ENCODE results near the gene FH. TPM values are rescaled to one million over a fixed set of nuclear protein-coding genes. Genes with fewer than 3 reads are reported as not detected.

The FH gene
- polyA plus RNA-seq, 1 donor from 2014 or later: 47.1 TPM

GRCh38 chr1:241488739-241489138, 30.8 kb downstream of the FH start:
- Mint-ChIP-seq H3K36me3 (peaks cover 2% of the 10 kb centered on the region), H3K27me3 (no peaks in the 10 kb centered on the region), H3K9me3 (no peaks in the 10 kb centered on the region), H3K4me3 (no peak overlapping the region), H3K27ac (no peak overlapping the region), H3K4me1 (peaks cover 9 to 11% (median 10%) of the 10 kb centered on the region in 3 donors)

GRCh38 chr1:241485554-241485992, 34.0 kb downstream of the FH start:
- no peak overlapping the region for H3K27ac Mint-ChIP-seq
- no peaks in the 10 kb centered on the region for H3K36me3 Mint-ChIP-seq
- H3K4me1 Mint-ChIP-seq: peaks cover 1 to 6% (median 5%) of the 10 kb centered on the region in 3 donors
- H3K27me3 Mint-ChIP-seq: no peaks in the 10 kb centered on the region
- H3K9me3 Mint-ChIP-seq: no peaks in the 10 kb centered on the region
- no peak overlapping the region for H3K4me3 Mint-ChIP-seq

GRCh38 chr1:241485145-241485544, 34.4 kb downstream of the FH start:
- Mint-ChIP-seq H3K4me3 (no peak overlapping the region), H3K27ac (no peak overlapping the region), H3K36me3 (no peaks in the 10 kb centered on the region), H3K9me3 (no peaks in the 10 kb centered on the region), H3K27me3 (no peaks in the 10 kb centered on the region), H3K4me1 (peaks cover 1 to 6% (median 5%) of the 10 kb centered on the region in 3 donors)

- H3K36me3 Mint-ChIP-seq: no peaks in the 10 kb centered on the region
- no peaks in the 10 kb centered on the region for H3K9me3 Mint-ChIP-seq
- peaks cover 4 to 12% (median 12%) of the 10 kb centered on the region in 3 donors for H3K4me1 Mint-ChIP-seq
- no peak overlapping the region for H3K27ac Mint-ChIP-seq
- H3K4me3 Mint-ChIP-seq: no peak overlapping the region
- no peaks in the 10 kb centered on the region for H3K27me3 Mint-ChIP-seq
Measured at GRCh38 chr1:241482761-241483250, 36.7 kb downstream of the FH start.

GRCh38 chr1:241479294-241479693, 40.3 kb downstream of the FH start:
- Mint-ChIP-seq H3K4me3 (no peak overlapping the region), H3K4me1 (peaks cover 2 to 7% (median 7%) of the 10 kb centered on the region in 3 donors), H3K9me3 (no peaks in the 10 kb centered on the region), H3K27me3 (no peaks in the 10 kb centered on the region), H3K36me3 (no peaks in the 10 kb centered on the region), H3K27ac (no peak overlapping the region)

- Mint-ChIP-seq H3K4me1 (peaks cover 2 to 7% (median 7%) of the 10 kb centered on the region in 3 donors), H3K27me3 (no peaks in the 10 kb centered on the region), H3K27ac (no peak overlapping the region)
Measured at GRCh38 chr1:241475671-241476070, 43.9 kb downstream of the FH start.

GRCh38 chr1:241473026-241473425, 46.5 kb downstream of the FH start:
- Mint-ChIP-seq H3K9me3 (no peaks in the 10 kb centered on the region), H3K4me1 (no peaks in the 10 kb centered on the region), H3K36me3 (no peaks in the 10 kb centered on the region), H3K27me3 (peaks cover 2% of the 10 kb centered on the region), H3K4me3 (no peak overlapping the region), H3K27ac (no peak overlapping the region)

More at GRCh38 chr1:241475671-241476070, 43.9 kb downstream of the FH start:
- Mint-ChIP-seq H3K4me3 (no peak overlapping the region), H3K36me3 (no peaks in the 10 kb centered on the region), H3K9me3 (no peaks in the 10 kb centered on the region)

GRCh38 chr1:241470908-241471590, 48.5 kb downstream of the FH start:
- Mint-ChIP-seq H3K27ac (no peak overlapping the region), H3K4me1 (peaks cover 0 to 3% (median 0%) of the 10 kb centered on the region in 3 donors), H3K27me3 (peaks cover 2% of the 10 kb centered on the region), H3K36me3 (no peaks in the 10 kb centered on the region), H3K9me3 (peaks cover 0 to 5% (median 2%) of the 10 kb centered on the region in 3 donors), H3K4me3 (no peak overlapping the region)

- H3K27me3 Mint-ChIP-seq: peaks cover 2% of the 10 kb centered on the region
Measured at GRCh38 chr1:241470361-241470760, 49.2 kb downstream of the FH start.

GRCh38 chr1:241465673-241466072, 53.9 kb downstream of the FH start:
- Mint-ChIP-seq H3K9me3 (peaks cover 0 to 5% (median 2%) of the 10 kb centered on the region in 3 donors), H3K27me3 (peaks cover 2% of the 10 kb centered on the region), H3K27ac (no peak overlapping the region), H3K4me1 (peaks cover 0 to 3% (median 0%) of the 10 kb centered on the region in 3 donors), H3K4me3 (no peak overlapping the region), H3K36me3 (no peaks in the 10 kb centered on the region)

More at GRCh38 chr1:241470361-241470760, 49.2 kb downstream of the FH start:
- Mint-ChIP-seq H3K9me3 (peaks cover 0 to 5% (median 2%) of the 10 kb centered on the region in 3 donors), H3K4me1 (peaks cover 0 to 3% (median 0%) of the 10 kb centered on the region in 3 donors), H3K36me3 (no peaks in the 10 kb centered on the region), H3K4me3 (no peak overlapping the region), H3K27ac (no peak overlapping the region)

- no peaks in the 10 kb centered on the region for H3K36me3 Mint-ChIP-seq
Measured at GRCh38 chr1:241464985-241465384, 54.6 kb downstream of the FH start.

GRCh38 chr1:241462391-241462790, 57.2 kb downstream of the FH start:
- no peak overlapping the region for H3K27ac Mint-ChIP-seq
- peaks cover 0 to 3% (median 0%) of the 10 kb centered on the region in 3 donors for H3K4me1 Mint-ChIP-seq
- peaks cover 0 to 5% (median 2%) of the 10 kb centered on the region in 3 donors for H3K9me3 Mint-ChIP-seq
- no peaks in the 10 kb centered on the region for H3K36me3 Mint-ChIP-seq
- no peak overlapping the region for H3K4me3 Mint-ChIP-seq
- no peaks in the 10 kb centered on the region for H3K27me3 Mint-ChIP-seq

More at GRCh38 chr1:241464985-241465384, 54.6 kb downstream of the FH start:
- Mint-ChIP-seq H3K4me1 (peaks cover 0 to 3% (median 0%) of the 10 kb centered on the region in 3 donors), H3K9me3 (peaks cover 0 to 5% (median 2%) of the 10 kb centered on the region in 3 donors), H3K27me3 (peaks cover 2% of the 10 kb centered on the region), H3K4me3 (no peak overlapping the region), H3K27ac (no peak overlapping the region)

- no peaks in the 10 kb centered on the region for H3K36me3 Mint-ChIP-seq
- H3K4me1 Mint-ChIP-seq: no peaks in the 10 kb centered on the region
- no peak overlapping the region for H3K4me3 Mint-ChIP-seq
- H3K27me3 Mint-ChIP-seq: peaks cover 1% of the 10 kb centered on the region
- H3K9me3 Mint-ChIP-seq: no peaks in the 10 kb centered on the region
- H3K27ac Mint-ChIP-seq: no peak overlapping the region
Measured at GRCh38 chr1:241460098-241460873, 59.3 kb downstream of the FH start.

GRCh38 chr1:241459186-241459802, 60.3 kb downstream of the FH start:
- Mint-ChIP-seq H3K4me1 (no peaks in the 10 kb centered on the region), H3K27me3 (peaks cover 1% of the 10 kb centered on the region), H3K36me3 (no peaks in the 10 kb centered on the region), H3K27ac (no peak overlapping the region), H3K9me3 (no peaks in the 10 kb centered on the region), H3K4me3 (no peak overlapping the region)

- Mint-ChIP-seq H3K9me3 (no peaks in the 10 kb centered on the region), H3K27me3 (peaks cover 1% of the 10 kb centered on the region), H3K36me3 (no peaks in the 10 kb centered on the region), H3K27ac (no peak overlapping the region), H3K4me3 (no peak overlapping the region), H3K4me1 (no peaks in the 10 kb centered on the region)
Measured at GRCh38 chr1:241457421-241457820, 62.1 kb downstream of the FH start.
